GM10847 (cell line): Measurements from ENCODE around the gene MRPL27.

Experiments used
- POLR2A ChIP-seq: IDR thresholded peaks from 2 replicates; pipeline ENCODE4 v1.6.1; 2011; ENCODE audit not compliant: insufficient read length; ENCODE audit errors: extremely low read depth

MRPL27 gene

GRCh38 chr17:50365165-50365564 is 7.8 kb downstream of the MRPL27 start:
- TF ChIP-seq POLR2A = no peak

GRCh38 chr17:50364715-50365114 is 8.3 kb downstream of the MRPL27 start:
- no peak for TF ChIP-seq POLR2A

- TF ChIP-seq POLR2A = no peak
Observed at GRCh38 chr17:50364061-50364458, 8.9 kb downstream of the MRPL27 start.

GRCh38 chr17:50363217-50364060 is 9.5 kb downstream of the MRPL27 start:
- no peak for TF ChIP-seq POLR2A

GRCh38 chr17:50362661-50363060 is 10.3 kb downstream of the MRPL27 start:
- TF ChIP-seq POLR2A = no peak

GRCh38 chr17:50361561-50362480 is 11.2 kb downstream of the MRPL27 start:
- no peak for TF ChIP-seq POLR2A

- TF ChIP-seq POLR2A = no peak
Observed at GRCh38 chr17:50360486-50361115, 12.4 kb downstream of the MRPL27 start.

- TF ChIP-seq POLR2A = no peak
Observed at GRCh38 chr17:50359998-50360461, 13.0 kb downstream of the MRPL27 start.

- TF ChIP-seq POLR2A = no peak
Observed at GRCh38 chr17:50359005-50359699, 13.8 kb downstream of the MRPL27 start.

GRCh38 chr17:50358177-50358576 is 14.8 kb downstream of the MRPL27 start:
- TF ChIP-seq POLR2A = no peak

GRCh38 chr17:50356892-50357510 is 16.0 kb downstream of the MRPL27 start:
- TF ChIP-seq POLR2A = no peak

- TF ChIP-seq POLR2A = no peak
Observed at GRCh38 chr17:50356418-50356817, 16.6 kb downstream of the MRPL27 start.

- no peak for TF ChIP-seq POLR2A
Observed at GRCh38 chr17:50355701-50356341, 17.2 kb downstream of the MRPL27 start.

GRCh38 chr17:50355336-50355700 is 17.7 kb downstream of the MRPL27 start:
- TF ChIP-seq POLR2A = no peak
